Measurements from ENCODE around the gene PTPRN2. TPM values are rescaled to one million over a fixed set of nuclear protein-coding genes. Genes with fewer than 3 reads are reported as not detected.
A peak's percentile ranks its signal among the peaks of the same experiment; 100 is the strongest.

Gene PTPRN2
- polyA plus RNA-seq, 3 donors from 2014 or later = 1.9 to 3.7 (median 2.2) TPM

GRCh38 chr7:158101821-158102450 lies 485.7 kb downstream of the PTPRN2 start:
- peaks cover 0 to 2% (median 2%) of the 10 kb centered on the region in 3 donors for H3K27me3 Mint-ChIP-seq (ENCODE audit: low read depth in 3 of 3)
- no peak overlapping the region for H3K4me3 Mint-ChIP-seq
- no peaks in the 10 kb centered on the region for H3K4me1 Mint-ChIP-seq
- no peak overlapping the region for H3K27ac Mint-ChIP-seq
- H3K36me3 Mint-ChIP-seq = no peaks in the 10 kb centered on the region
- H3K9me3 Mint-ChIP-seq = peaks cover 0 to 8% (median 1%) of the 10 kb centered on the region in 6 donors
- no peak for DNase-seq

- Mint-ChIP-seq H3K27me3 (ENCODE audit: low read depth in 3 of 3) (peaks cover 2% of the 10 kb centered on the region in 3 donors), H3K9me3 (peaks cover 0 to 8% (median under 1%) of the 10 kb centered on the region in 6 donors), H3K4me1 (no peaks in the 10 kb centered on the region), H3K27ac (no peak overlapping the region), H3K36me3 (no peaks in the 10 kb centered on the region), H3K4me3 (no peak overlapping the region)
- no peak for DNase-seq
Measured at GRCh38 chr7:158098125-158099030, 489.2 kb downstream of the PTPRN2 start.

- Mint-ChIP-seq H3K27ac (no peak overlapping the region), H3K4me1 (no peaks in the 10 kb centered on the region), H3K4me3 (no peak overlapping the region), H3K36me3 (no peaks in the 10 kb centered on the region), H3K9me3 (peaks cover 0 to 8% (median under 1%) of the 10 kb centered on the region in 6 donors), H3K27me3 (ENCODE audit: low read depth in 3 of 3) (peaks cover under 1 to 2% (median 2%) of the 10 kb centered on the region in 3 donors)
- DNase-seq = no peak
Measured at GRCh38 chr7:158097453-158098124, 490.0 kb downstream of the PTPRN2 start.

GRCh38 chr7:158097106-158097452 lies 490.5 kb downstream of the PTPRN2 start:
- no peaks in the 10 kb centered on the region for H3K36me3 Mint-ChIP-seq
- no peak for DNase-seq
- H3K9me3 Mint-ChIP-seq = peaks cover 0 to 8% (median 0%) of the 10 kb centered on the region in 6 donors
- no peak overlapping the region for H3K27ac Mint-ChIP-seq
- H3K4me1 Mint-ChIP-seq = no peaks in the 10 kb centered on the region
- no peak overlapping the region for H3K4me3 Mint-ChIP-seq
- H3K27me3 Mint-ChIP-seq (ENCODE audit: low read depth in 3 of 3) = peaks cover 0 to 2% (median 2%) of the 10 kb centered on the region in 3 donors

- Mint-ChIP-seq H3K27me3 (ENCODE audit: low read depth in 3 of 3) (peaks cover under 1 to 2% (median 2%) of the 10 kb centered on the region in 3 donors), H3K4me1 (no peaks in the 10 kb centered on the region), H3K9me3 (peaks cover 0 to 8% (median 0%) of the 10 kb centered on the region in 6 donors), H3K4me3 (no peak overlapping the region), H3K36me3 (no peaks in the 10 kb centered on the region), H3K27ac (no peak overlapping the region)
- no peak for DNase-seq
Measured at GRCh38 chr7:158096582-158096981, 491.0 kb downstream of the PTPRN2 start.

GRCh38 chr7:158094671-158095226 lies 492.9 kb downstream of the PTPRN2 start:
- Mint-ChIP-seq H3K4me1 (no peaks in the 10 kb centered on the region), H3K27ac (no peak overlapping the region), H3K4me3 (no peak overlapping the region), H3K36me3 (no peaks in the 10 kb centered on the region), H3K9me3 (peaks cover 0 to 4% (median under 1%) of the 10 kb centered on the region in 6 donors), H3K27me3 (ENCODE audit: low read depth in 3 of 3) (peaks cover 2% of the 10 kb centered on the region in 3 donors)
- no peak for DNase-seq

- Mint-ChIP-seq H3K9me3 (peaks cover 0 to 5% (median under 1%) of the 10 kb centered on the region in 6 donors), H3K4me1 (no peaks in the 10 kb centered on the region), H3K4me3 (no peak overlapping the region), H3K36me3 (no peaks in the 10 kb centered on the region), H3K27me3 (ENCODE audit: low read depth in 3 of 3) (peaks cover 2% of the 10 kb centered on the region in 3 donors), H3K27ac (no peak overlapping the region)
- no peak for DNase-seq
Measured at GRCh38 chr7:158094046-158094445, 493.6 kb downstream of the PTPRN2 start.

- no peak for DNase-seq
- Mint-ChIP-seq H3K9me3 (peaks cover 0 to 5% (median 0%) of the 10 kb centered on the region in 6 donors), H3K36me3 (no peaks in the 10 kb centered on the region), H3K27ac (no peak overlapping the region), H3K27me3 (ENCODE audit: low read depth in 3 of 3) (peaks cover 2% of the 10 kb centered on the region in 3 donors), H3K4me3 (no peak overlapping the region), H3K4me1 (no peaks in the 10 kb centered on the region)
Measured at GRCh38 chr7:158093156-158093796, 494.3 kb downstream of the PTPRN2 start.

- no peaks in the 10 kb centered on the region for H3K36me3 Mint-ChIP-seq
- no peak overlapping the region for H3K27ac Mint-ChIP-seq
- no peaks in the 10 kb centered on the region for H3K4me1 Mint-ChIP-seq
- peaks cover 0 to 2% (median 2%) of the 10 kb centered on the region in 3 donors for H3K27me3 Mint-ChIP-seq (ENCODE audit: low read depth in 3 of 3)
- H3K9me3 Mint-ChIP-seq = peaks cover 0 to 5% (median 3%) of the 10 kb centered on the region in 6 donors
- DNase-seq = no peak
- no peak overlapping the region for H3K4me3 Mint-ChIP-seq
Measured at GRCh38 chr7:158087196-158087595, 500.4 kb downstream of the PTPRN2 start.

- Mint-ChIP-seq H3K27me3 (ENCODE audit: low read depth in 3 of 3) (peaks cover 0 to 2% (median 0%) of the 10 kb centered on the region in 3 donors), H3K9me3 (peaks cover 0 to 5% (median 3%) of the 10 kb centered on the region in 6 donors), H3K4me3 (peak overlapping the region in 1 of 5 donors; percentile 6), H3K27ac (no peak overlapping the region), H3K4me1 (no peaks in the 10 kb centered on the region), H3K36me3 (no peaks in the 10 kb centered on the region)
- no peak for DNase-seq
Measured at GRCh38 chr7:158085741-158086695, 501.6 kb downstream of the PTPRN2 start.

- H3K27ac Mint-ChIP-seq = no peak overlapping the region
Measured at GRCh38 chr7:158084555-158084954, 503.1 kb downstream of the PTPRN2 start.

GRCh38 chr7:158083526-158084310 lies 503.9 kb downstream of the PTPRN2 start:
- DNase-seq = no peak
- H3K27me3 Mint-ChIP-seq (ENCODE audit: low read depth in 3 of 3) = peaks cover 0 to 2% (median 0%) of the 10 kb centered on the region in 3 donors
- no peak overlapping the region for H3K27ac Mint-ChIP-seq
- no peak overlapping the region for H3K4me3 Mint-ChIP-seq
- H3K9me3 Mint-ChIP-seq = peaks cover 0 to 4% (median 0%) of the 10 kb centered on the region in 6 donors
- no peaks in the 10 kb centered on the region for H3K4me1 Mint-ChIP-seq
- no peaks in the 10 kb centered on the region for H3K36me3 Mint-ChIP-seq

More at GRCh38 chr7:158084555-158084954, 503.1 kb downstream of the PTPRN2 start:
- H3K4me1 Mint-ChIP-seq = no peaks in the 10 kb centered on the region
- H3K4me3 Mint-ChIP-seq = no peak overlapping the region
- no peaks in the 10 kb centered on the region for H3K36me3 Mint-ChIP-seq
- DNase-seq = no peak
- peaks cover 0 to 2% (median 0%) of the 10 kb centered on the region in 3 donors for H3K27me3 Mint-ChIP-seq (ENCODE audit: low read depth in 3 of 3)
- H3K9me3 Mint-ChIP-seq = peaks cover 0 to 4% (median 0%) of the 10 kb centered on the region in 6 donors
